CD4-positive, alpha-beta T cell treated with Interleukin-10 for 1 hour (primary cell): Measurements from ENCODE around the gene PAPOLA.
A peak's percentile ranks its signal among the peaks of the same experiment; 100 is the strongest.
"Not testable (repeated sequence)": the region's sequence is repeated elsewhere in the genome, so short reads cannot be mapped to it uniquely, and the experiment has no call there.

ENCODE experiments used
- DNase-seq: peaks from one replicate; pipeline ENCODE4 v3.0.0-alpha.2; 2020

The PAPOLA gene

GRCh38 chr14:96501740-96502620 lies at the start of gene PAPOLA:
Gene PAPOLA, plus strand, starts transcription at chr14:96502382. Its CDS starts 211 bp downstream, at chr14:96502593.
- peak; percentile 96 for DNase-seq

- no peak for DNase-seq
These were observed 49.5 kb upstream of the PAPOLA start for GRCh38 chr14:96452684-96453083.

- no peak for DNase-seq
These were observed 46.6 kb upstream of the PAPOLA start for GRCh38 chr14:96455588-96455987.

- DNase-seq: no peak
These were observed 42.3 kb upstream of the PAPOLA start for GRCh38 chr14:96459851-96460250.

- no peak for DNase-seq
These were observed 40.0 kb upstream of the PAPOLA start for GRCh38 chr14:96461950-96462798.

GRCh38 chr14:96464136-96464535 lies 38.0 kb upstream of the PAPOLA start:
- no peak for DNase-seq

- no peak for DNase-seq
These were observed 35.3 kb upstream of the PAPOLA start for GRCh38 chr14:96466918-96467317.

- no peak for DNase-seq
These were observed 31.9 kb upstream of the PAPOLA start for GRCh38 chr14:96470331-96470730.

GRCh38 chr14:96470967-96471366 lies 31.2 kb upstream of the PAPOLA start:
- DNase-seq: not testable (repeated sequence)

- DNase-seq: no peak
These were observed 24.1 kb upstream of the PAPOLA start for GRCh38 chr14:96478119-96478518.

GRCh38 chr14:96479435-96480146 lies 22.6 kb upstream of the PAPOLA start:
- DNase-seq: no peak

GRCh38 chr14:96481731-96482314 lies 20.4 kb upstream of the PAPOLA start:
- DNase-seq: no peak

- no peak for DNase-seq
These were observed 19.2 kb upstream of the PAPOLA start for GRCh38 chr14:96482986-96483385.

GRCh38 chr14:96484399-96484798 lies 17.8 kb upstream of the PAPOLA start:
- DNase-seq: no peak

- no peak for DNase-seq
These were observed 15.5 kb upstream of the PAPOLA start for GRCh38 chr14:96486705-96487104.

GRCh38 chr14:96489327-96489726 lies 12.9 kb upstream of the PAPOLA start:
- DNase-seq: no peak

GRCh38 chr14:96493178-96493577 lies 9.0 kb upstream of the PAPOLA start:
- DNase-seq: no peak

GRCh38 chr14:96494331-96494730 lies 7.9 kb upstream of the PAPOLA start:
- no peak for DNase-seq

GRCh38 chr14:96497087-96497486 lies 5.1 kb upstream of the PAPOLA start:
- DNase-seq: no peak

- no peak for DNase-seq
These were observed 4.6 kb upstream of the PAPOLA start for GRCh38 chr14:96497586-96497985.

- peak; percentile 10 for DNase-seq
These were observed 904 bp upstream of the PAPOLA start for GRCh38 chr14:96501217-96501739.

- DNase-seq: peak; percentile 23
These were observed 581 bp downstream of the PAPOLA start for GRCh38 chr14:96502621-96503305.
